Smooth muscle cell (in vitro differentiated cells): Measurements from ENCODE around the gene SCIN. TPM values are rescaled to one million over a fixed set of nuclear protein-coding genes. Genes with fewer than 3 reads are reported as not detected.

Source experiments
- DNase-seq: peaks from one replicate; lab custom pipeline; 2025; ENCODE audit not compliant: unreplicated experiment; lab: John Stamatoyannopoulos, UW
- H2AFZ ChIP-seq: fragments of 200-600 bp; sonication (generic); 2 replicates; pipeline ENCODE4 v1.6.0; 2016; ENCODE audit warnings: antibody characterized with exemption, low read depth, mild to moderate bottlenecking
- H3F3A ChIP-seq: fragments of 200-600 bp; sonication (generic); 2 replicates; pipeline ENCODE4 v1.6.0; 2017; ENCODE audit warnings: antibody characterized with exemption, low read depth
- H3K27ac ChIP-seq: fragments of 200-600 bp; sonication (generic); 2 replicates; pipeline ENCODE4 v1.5.1; 2016; ENCODE audit warnings: low read depth, mild to moderate bottlenecking
- H3K27me3 ChIP-seq: fragments of 200-600 bp; sonication (generic); 2 replicates; pipeline ENCODE4 v1.6.1; 2016; ENCODE audit warnings: low read depth, mild to moderate bottlenecking
- H3K36me3 ChIP-seq: fragments of 200-600 bp; sonication (generic); 2 replicates; pipeline ENCODE4 v1.5.1; 2016; ENCODE audit warnings: low read depth
- H3K4me1 ChIP-seq: fragments of 200-600 bp; sonication (generic); 2 replicates; pipeline ENCODE4 v1.5.1; 2016; ENCODE audit warnings: low read depth
- H3K4me2 ChIP-seq: fragments of 200-600 bp; sonication (generic); 2 replicates; pipeline ENCODE4 v1.6.0; 2016; ENCODE audit warnings: mild to moderate bottlenecking
- H3K4me3 ChIP-seq: fragments of 200-600 bp; sonication (generic); 2 replicates; pipeline ENCODE4 v1.5.1; 2016; ENCODE audit warnings: mild to moderate bottlenecking
- H3K79me2 ChIP-seq: fragments of 200-600 bp; sonication (generic); 2 replicates; pipeline ENCODE4 v1.6.0; 2016; ENCODE audit warnings: low read depth, mild to moderate bottlenecking
- H3K9ac ChIP-seq: fragments of 200-600 bp; sonication (generic); 2 replicates; pipeline ENCODE4 v1.6.0; 2016; ENCODE audit warnings: low read depth
- H3K9me3 ChIP-seq: fragments of 200-600 bp; sonication (generic); replicated peaks from 2 replicates; pipeline ENCODE4 v1.5.1; 2016; ENCODE audit warnings: low read depth
- H4K20me1 ChIP-seq: fragments of 200-600 bp; sonication (generic); 2 replicates; pipeline ENCODE4 v1.6.0; 2016; ENCODE audit warnings: low read depth
- WGBS: methylation state at CpG from one replicate; pipeline ENCODE4 v1.1.7; 2016; ENCODE audit warnings: low lambda C conversion rate; 5-methylcytosine and 5-hydroxymethylcytosine counted together
- polyA plus RNA-seq: library from polyadenylated mRNA; unstranded; fragments of >200 nt; fragmentation: Nextera tagmentation; extraction: Ambion mirVana; gene quantifications from 2 replicates; pipeline ENCODE4 v1.2.1, GENCODE V29; 2016
- total RNA-seq: library from RNA; depleted of rRNA; stranded (reverse); fragments of >200 nt; gene quantifications from 2 replicates; pipeline ENCODE4 v1.2.3, GENCODE V29; 2014
- TF ChIP-seq, protein P1 (sequence below): fragments of 200-600 bp; sonication (generic); IDR thresholded peaks from 2 replicates; pipeline ENCODE4 v1.5.1; 2017; ENCODE audit warnings: borderline replicate concordance, mild to moderate bottlenecking, antibody characterized with exemption; ENCODE audit not compliant: insufficient read depth, poor library complexity, severe bottlenecking

The SCIN gene
- total and polyA plus RNA-seq, 2 experiments from 2014 or later, result 0.31 TPM

DNA sequence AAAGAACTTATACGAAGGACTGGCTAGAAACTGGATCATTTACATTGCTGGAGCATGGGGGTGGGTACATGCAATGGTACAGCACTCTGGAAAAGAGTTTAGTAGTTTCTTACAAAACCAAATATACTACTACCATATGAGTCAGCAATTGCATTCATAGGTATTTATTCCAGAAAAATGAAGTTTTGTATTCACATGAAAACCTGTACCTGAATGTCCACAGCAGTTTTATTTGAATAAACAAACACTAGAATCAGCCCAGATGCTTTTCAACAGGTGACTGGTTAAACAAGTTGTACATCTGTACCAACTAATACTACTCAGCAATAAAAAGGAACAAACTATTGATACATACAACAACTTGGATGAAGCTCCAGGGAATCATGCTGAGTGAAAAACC is 3.4 kb downstream of the SCIN start:
- H3F3A ChIP-seq, result no peaks in the 10 kb centered on the region
- H2AFZ ChIP-seq, result no peak overlapping the region
- no peak overlapping the region for H3K27ac ChIP-seq
- peaks cover 4% of the 10 kb centered on the region for H3K4me1 ChIP-seq
- 100% methylated on average over 1 of the region's 1 CpG for WGBS
- no peaks in the 10 kb centered on the region for H4K20me1 ChIP-seq
- H3K36me3 ChIP-seq, result no peaks in the 10 kb centered on the region
- no peak overlapping the region for H3K9ac ChIP-seq
- peaks cover 47% of the 10 kb centered on the region for H3K27me3 ChIP-seq
- no peak for DNase-seq
- no peak overlapping the region for H3K4me2 ChIP-seq
- H3K79me2 ChIP-seq, result no peaks in the 10 kb centered on the region
- TF ChIP-seq, protein P1, sequence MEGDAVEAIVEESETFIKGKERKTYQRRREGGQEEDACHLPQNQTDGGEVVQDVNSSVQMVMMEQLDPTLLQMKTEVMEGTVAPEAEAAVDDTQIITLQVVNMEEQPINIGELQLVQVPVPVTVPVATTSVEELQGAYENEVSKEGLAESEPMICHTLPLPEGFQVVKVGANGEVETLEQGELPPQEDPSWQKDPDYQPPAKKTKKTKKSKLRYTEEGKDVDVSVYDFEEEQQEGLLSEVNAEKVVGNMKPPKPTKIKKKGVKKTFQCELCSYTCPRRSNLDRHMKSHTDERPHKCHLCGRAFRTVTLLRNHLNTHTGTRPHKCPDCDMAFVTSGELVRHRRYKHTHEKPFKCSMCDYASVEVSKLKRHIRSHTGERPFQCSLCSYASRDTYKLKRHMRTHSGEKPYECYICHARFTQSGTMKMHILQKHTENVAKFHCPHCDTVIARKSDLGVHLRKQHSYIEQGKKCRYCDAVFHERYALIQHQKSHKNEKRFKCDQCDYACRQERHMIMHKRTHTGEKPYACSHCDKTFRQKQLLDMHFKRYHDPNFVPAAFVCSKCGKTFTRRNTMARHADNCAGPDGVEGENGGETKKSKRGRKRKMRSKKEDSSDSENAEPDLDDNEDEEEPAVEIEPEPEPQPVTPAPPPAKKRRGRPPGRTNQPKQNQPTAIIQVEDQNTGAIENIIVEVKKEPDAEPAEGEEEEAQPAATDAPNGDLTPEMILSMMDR, result no peak
- no peak overlapping the region for H3K4me3 ChIP-seq
- H3K9me3 ChIP-seq, result no peaks in the 10 kb centered on the region

DNA sequence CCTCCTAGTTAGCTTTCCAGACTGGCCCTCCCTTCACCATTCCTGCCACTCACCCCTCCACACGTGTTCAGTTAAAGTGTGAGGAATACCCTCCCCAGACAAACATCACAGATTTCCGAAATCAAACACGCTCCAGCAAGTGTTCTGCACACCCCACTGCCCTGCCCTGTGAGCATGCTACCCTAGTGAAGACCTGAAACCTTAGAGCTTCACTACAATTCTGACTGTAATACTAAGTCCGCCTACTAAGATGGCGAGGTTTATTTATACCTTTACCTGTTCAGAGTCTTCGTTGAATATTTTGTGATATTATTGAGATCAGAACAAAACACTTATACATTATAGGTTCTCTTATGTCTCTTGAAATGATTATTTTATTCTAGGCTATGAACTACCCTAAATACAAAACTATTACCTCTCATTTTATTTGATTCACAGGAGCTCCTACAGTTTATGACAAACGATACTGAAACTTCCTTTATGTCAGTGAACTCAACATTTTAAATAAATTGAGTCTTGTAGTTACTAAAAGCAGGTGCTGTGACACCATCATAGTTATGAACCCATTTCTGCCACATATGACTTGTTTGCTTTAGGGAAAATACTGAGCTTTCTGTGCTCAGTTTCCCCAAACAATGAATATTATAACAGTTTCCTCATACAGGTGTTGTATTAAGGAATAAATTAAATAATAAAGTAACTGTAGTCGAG is 8.6 kb downstream of the SCIN start:
- H3F3A ChIP-seq, result no peaks in the 10 kb centered on the region
- no peak overlapping the region for H3K4me2 ChIP-seq

DNA sequence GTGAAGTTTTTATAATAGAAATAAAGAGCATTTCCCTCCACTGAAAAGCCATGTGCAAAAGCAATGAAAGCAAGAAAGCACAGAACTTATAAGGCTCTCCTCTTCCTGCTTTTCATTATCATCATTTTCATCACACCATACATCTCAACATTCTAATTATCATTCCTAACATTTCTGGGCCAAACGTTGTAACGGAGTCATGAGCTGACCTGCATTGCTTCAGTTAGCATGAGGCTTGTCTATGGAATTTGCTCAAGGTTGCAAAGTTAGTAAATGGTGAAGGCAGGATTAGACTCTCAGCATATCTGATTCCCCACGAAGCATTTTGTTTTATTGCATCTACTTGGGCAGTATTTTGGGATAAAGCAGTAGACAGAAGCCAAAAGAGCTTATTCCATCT is 11.4 kb downstream of the SCIN start:
- Histone ChIP-seq H3K4me1 (no peaks in the 10 kb centered on the region), H3K9ac (no peak overlapping the region), H3K27ac (peak overlapping the region; percentile 57), H3K4me3 (no peak overlapping the region), H2AFZ (no peak overlapping the region), H3K4me2 (peak overlapping the region; percentile 11), H3K79me2 (no peaks in the 10 kb centered on the region), H3F3A (no peaks in the 10 kb centered on the region), H3K9me3 (no peaks in the 10 kb centered on the region), H4K20me1 (no peaks in the 10 kb centered on the region), H3K27me3 (no peaks in the 10 kb centered on the region), H3K36me3 (no peaks in the 10 kb centered on the region)
- TF ChIP-seq, protein P1, result no peak
- 23% methylated on average over 3 of the region's 3 CpGs for whole genome bisulfite sequencing
- DNase-seq, result no peak

More for the DNA sequence above, 8.6 kb downstream of the SCIN start:
- Histone ChIP-seq H3K4me3 (no peak overlapping the region), H3K79me2 (no peaks in the 10 kb centered on the region), H4K20me1 (no peaks in the 10 kb centered on the region), H3K4me1 (no peaks in the 10 kb centered on the region), H3K27ac (no peak overlapping the region), H3K9me3 (no peaks in the 10 kb centered on the region), H3K27me3 (no peaks in the 10 kb centered on the region), H3K9ac (no peak overlapping the region), H2AFZ (no peak overlapping the region), H3K36me3 (no peaks in the 10 kb centered on the region)
- TF ChIP-seq, protein P1, result no peak
- DNase-seq, result no peak
- WGBS, result 91% methylated on average over 8 of the region's 8 CpGs

DNA sequence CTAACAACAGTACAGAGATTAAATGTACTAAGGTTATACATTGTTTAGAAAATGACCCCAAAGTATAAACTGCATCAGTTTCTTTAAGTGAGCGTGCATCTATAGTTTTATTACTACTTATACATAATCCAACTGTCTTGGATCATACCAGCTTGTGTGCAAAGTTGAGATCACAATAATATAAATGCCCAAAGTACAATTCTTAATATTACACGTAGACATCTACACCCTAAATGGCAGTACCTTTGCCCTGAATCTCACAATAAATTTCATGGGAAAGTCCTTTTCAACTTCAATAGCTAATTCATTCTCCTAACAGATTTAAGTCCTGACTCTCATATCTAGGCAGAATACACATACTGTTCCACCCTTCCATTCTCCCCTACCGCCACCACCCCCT is 11.8 kb downstream of the SCIN start:
- DNase-seq, result no peak
- H3F3A ChIP-seq, result no peaks in the 10 kb centered on the region
- no peaks in the 10 kb centered on the region for H3K9me3 ChIP-seq
- no peaks in the 10 kb centered on the region for H3K4me1 ChIP-seq
- H3K36me3 ChIP-seq, result no peaks in the 10 kb centered on the region
- no peak overlapping the region for H3K4me3 ChIP-seq
- TF ChIP-seq, protein P1, result no peak
- no peak overlapping the region for H2AFZ ChIP-seq
- H4K20me1 ChIP-seq, result no peaks in the 10 kb centered on the region
- H3K27me3 ChIP-seq, result no peaks in the 10 kb centered on the region
- peak overlapping the region; percentile 57 for H3K27ac ChIP-seq
- H3K4me2 ChIP-seq, result peak overlapping the region; percentile 11
- no peaks in the 10 kb centered on the region for H3K79me2 ChIP-seq
- 94% methylated on average over 3 of the region's 3 CpGs for WGBS
- H3K9ac ChIP-seq, result no peak overlapping the region
